EH (cell line): ENCODE data around the gene MLIP.

ENCODE experiments used
- DNase-seq: peaks from one replicate; pipeline ENCODE4 v3.0.0-alpha.2; 2015; ENCODE audit warnings: low read depth

Gene MLIP

GRCh38 chr6:54095723-54096122, 15.5 kb upstream of the MLIP start:
- no peak for DNase-seq

- DNase-seq = no peak
Measured at GRCh38 chr6:54096811-54097210, 14.4 kb upstream of the MLIP start.

GRCh38 chr6:54097753-54098152, 13.5 kb upstream of the MLIP start:
- DNase-seq = no peak

GRCh38 chr6:54098450-54099044, 12.7 kb upstream of the MLIP start:
- DNase-seq = no peak

- DNase-seq = no peak
Measured at GRCh38 chr6:54099225-54099624, 12.0 kb upstream of the MLIP start.

- no peak for DNase-seq
Measured at GRCh38 chr6:54100411-54101006, 10.7 kb upstream of the MLIP start.

GRCh38 chr6:54102238-54102637, 9.0 kb upstream of the MLIP start:
- no peak for DNase-seq

- no peak for DNase-seq
Measured at GRCh38 chr6:54103497-54103896, 7.7 kb upstream of the MLIP start.

- DNase-seq = no peak
Measured at GRCh38 chr6:54106727-54107126, 4.5 kb upstream of the MLIP start.

GRCh38 chr6:54107470-54108090, 3.7 kb upstream of the MLIP start:
- no peak for DNase-seq

GRCh38 chr6:54108271-54108670, 3.0 kb upstream of the MLIP start:
- DNase-seq = no peak

- DNase-seq = no peak
Measured at GRCh38 chr6:54109586-54109985, 1.7 kb upstream of the MLIP start.

GRCh38 chr6:54112151-54112650, 958 bp downstream of the MLIP start:
- DNase-seq = no peak

GRCh38 chr6:54114991-54115390, 3.7 kb downstream of the MLIP start:
- no peak for DNase-seq

- no peak for DNase-seq
Measured at GRCh38 chr6:54115966-54116365, 4.7 kb downstream of the MLIP start.

- DNase-seq = no peak
Measured at GRCh38 chr6:54118117-54118516, 6.9 kb downstream of the MLIP start.

GRCh38 chr6:54125493-54125892, 14.2 kb downstream of the MLIP start:
- DNase-seq = no peak

GRCh38 chr6:54130179-54130578, 18.9 kb downstream of the MLIP start:
- DNase-seq = no peak

GRCh38 chr6:54132587-54132986, 21.3 kb downstream of the MLIP start:
- no peak for DNase-seq

GRCh38 chr6:54133186-54133585, 21.9 kb downstream of the MLIP start:
- no peak for DNase-seq

- no peak for DNase-seq
Measured at GRCh38 chr6:54134935-54135334, 23.7 kb downstream of the MLIP start.

- DNase-seq = peak; percentile 52
Measured at GRCh38 chr6:54135665-54136369, 24.6 kb downstream of the MLIP start.

- DNase-seq = no peak
Measured at GRCh38 chr6:54138795-54139194, 27.6 kb downstream of the MLIP start.
